HG02571 (cell line): ENCODE data around the gene RPP30.

Experiments used
- ATAC-seq: cut with Tn5 transposase; IDR thresholded peaks from one replicate; pipeline ENCODE4 v1.9.1; 2021; ENCODE audit warnings: mild to moderate bottlenecking, moderate library complexity; ENCODE audit not compliant: unreplicated experiment

Gene RPP30

GRCh38 chr10:90915766-90916075 is 43.9 kb downstream of the RPP30 start:
- no peak for ATAC-seq

- no peak for ATAC-seq
These were observed 44.8 kb downstream of the RPP30 start for GRCh38 chr10:90916392-90917237.

DNA sequence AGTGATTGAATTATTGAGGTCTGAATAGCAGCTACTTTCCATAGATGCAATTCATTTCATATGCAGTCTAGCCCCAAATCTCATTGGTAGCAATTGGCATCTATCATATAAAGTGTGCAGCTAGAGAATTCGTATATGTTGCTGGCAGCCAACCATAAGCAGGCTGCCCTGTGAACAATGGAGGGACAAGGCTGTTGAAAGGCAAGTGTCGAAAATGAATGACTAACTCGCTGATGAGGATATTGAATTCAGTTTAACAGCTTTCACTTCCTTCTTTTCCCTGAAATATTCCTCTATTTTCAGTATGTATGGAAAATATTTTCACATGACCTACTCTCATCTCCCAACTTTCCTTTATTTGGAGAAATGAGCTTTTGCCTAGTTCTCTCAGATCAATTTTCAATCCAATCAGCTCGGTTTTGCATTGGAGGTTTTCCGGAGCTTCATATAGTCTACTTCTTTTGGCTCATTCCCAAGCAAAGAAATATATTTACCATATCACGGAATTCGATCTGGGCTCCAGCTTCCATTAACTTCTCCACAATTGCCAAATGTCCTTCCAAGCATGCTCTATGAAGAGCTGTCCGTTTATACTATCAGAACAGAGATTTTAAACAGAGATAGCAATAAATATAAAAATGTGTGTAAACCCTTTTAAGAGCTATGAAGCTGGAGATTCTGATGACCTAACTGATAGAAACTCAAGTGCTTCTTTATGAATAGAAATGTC is 45.6 kb downstream of the RPP30 start:
- ATAC-seq, result no peak

DNA sequence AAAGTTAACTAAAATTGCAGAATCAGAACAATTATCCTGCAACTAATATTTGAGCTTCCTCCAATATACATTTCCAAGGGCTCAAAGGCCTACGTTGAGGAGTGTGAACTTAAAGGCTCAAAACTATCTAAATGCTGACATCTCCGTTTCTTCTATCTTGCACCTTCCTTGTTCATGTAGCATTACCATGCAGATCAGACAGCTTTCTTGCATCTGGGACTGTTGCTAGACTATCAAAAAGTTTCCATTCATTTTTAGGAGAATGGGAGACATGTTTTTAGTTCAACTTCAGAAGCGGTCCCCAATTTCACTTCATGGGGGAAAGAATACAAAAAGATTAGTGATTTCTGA is 46.2 kb downstream of the RPP30 start:
- no peak for ATAC-seq

- no peak for ATAC-seq
These were observed 48.2 kb downstream of the RPP30 start for GRCh38 chr10:90919683-90920574.

DNA sequence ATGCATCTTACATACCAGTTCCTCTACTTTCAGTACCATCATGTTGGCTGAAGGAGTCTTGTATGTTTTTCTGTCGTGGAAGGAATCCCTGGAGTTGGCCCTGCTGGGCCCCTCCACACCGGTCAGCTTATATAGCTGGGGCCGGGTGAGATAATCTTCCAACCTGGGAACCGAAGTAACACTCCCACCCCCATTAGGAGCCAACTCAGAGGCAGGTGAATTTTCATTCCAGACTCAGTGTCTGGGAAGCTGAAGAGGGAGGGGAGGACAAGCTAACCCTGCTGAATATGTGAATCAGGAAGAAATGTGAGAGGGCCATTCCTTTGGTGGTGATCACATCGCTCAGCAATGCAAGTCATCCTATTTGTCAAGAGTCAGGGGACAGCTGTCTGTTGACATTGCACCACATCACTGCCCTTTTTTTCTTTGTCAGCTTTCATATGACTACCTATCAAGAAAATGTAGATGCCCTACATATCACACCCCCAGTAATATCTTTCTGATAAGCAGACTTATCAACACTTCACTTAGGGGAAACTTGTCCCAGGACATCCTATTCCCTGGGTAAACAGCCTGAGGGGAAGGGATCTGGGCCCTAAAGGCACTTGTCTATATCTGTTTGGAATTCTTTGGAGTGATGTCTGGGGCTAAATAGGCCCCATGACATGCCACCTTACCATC is 49.4 kb downstream of the RPP30 start, which contains the start of gene ANKRD1:
Gene ANKRD1 (minus strand): TSS at position 102 of the 681 bp plus-strand sequence. CDS start 60 bp downstream, at position 42.
- no peak for ATAC-seq

DNA sequence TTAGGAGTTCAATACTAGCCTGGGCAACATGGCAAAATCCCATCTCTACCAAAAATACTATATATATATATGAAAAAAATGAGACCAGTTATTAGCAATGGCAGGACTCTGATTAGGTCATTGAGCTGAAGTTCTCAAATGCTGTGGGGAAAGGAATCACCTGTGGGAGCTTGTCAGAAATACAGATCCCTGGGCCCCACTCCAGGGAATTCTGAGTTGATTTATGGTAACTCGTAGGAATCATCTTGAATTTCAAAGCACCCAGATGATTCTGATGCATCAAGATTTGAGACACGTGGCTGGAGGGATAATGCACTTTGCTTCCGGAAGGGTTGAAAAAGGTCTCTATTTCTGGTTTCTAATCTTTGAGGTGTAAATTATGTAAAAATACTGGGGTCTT is 50.1 kb downstream of the RPP30 start:
- no peak for ATAC-seq

DNA sequence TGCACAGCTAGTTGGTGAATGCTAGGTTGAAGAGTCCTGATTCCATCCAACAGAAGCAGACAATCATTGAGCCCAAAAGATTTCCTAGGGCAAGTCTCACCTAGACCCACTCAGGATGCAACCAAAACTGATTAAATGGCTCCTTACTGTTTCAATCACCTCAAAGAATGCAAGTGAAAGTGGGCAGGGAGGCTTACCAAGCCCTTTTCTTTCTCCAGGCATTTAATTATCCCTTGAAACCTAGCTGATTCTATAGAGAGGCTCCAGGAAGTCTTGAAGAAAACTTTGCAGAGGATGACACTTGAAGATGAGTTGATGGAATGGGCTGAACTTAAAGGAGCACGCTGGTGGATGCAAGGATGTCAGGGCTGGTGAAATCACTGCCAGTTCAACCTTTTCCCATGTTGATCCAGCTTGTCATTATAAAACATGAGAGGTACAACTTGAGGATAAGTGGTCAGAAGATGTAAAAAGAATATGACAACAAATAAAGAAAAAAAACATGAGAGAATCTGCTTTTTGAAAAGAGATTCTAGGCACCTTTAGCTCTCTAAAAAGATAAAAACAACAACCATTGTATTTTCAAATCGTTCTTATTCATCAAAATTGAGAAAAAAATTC is 51.4 kb downstream of the RPP30 start:
- ATAC-seq, result no peak

DNA sequence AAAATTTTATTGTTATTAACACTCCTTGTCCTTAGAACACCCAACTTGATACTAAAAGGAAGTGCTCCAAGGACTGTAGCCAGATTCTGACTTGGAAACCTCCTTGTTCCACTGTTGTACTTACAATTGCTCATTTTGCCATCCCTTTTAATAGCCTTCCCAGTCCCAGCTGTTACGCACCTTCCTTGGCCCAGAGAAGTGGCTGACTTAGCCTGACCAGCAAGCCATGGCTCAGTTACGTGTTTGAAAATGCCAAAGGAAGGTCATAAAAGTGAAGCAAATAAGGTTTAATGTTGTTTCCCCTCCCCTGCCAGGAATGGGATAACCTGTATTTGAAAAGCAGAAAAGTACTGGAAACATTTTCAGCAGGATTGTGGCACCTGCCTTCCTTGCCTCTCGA is 52.8 kb downstream of the RPP30 start:
- ATAC-seq, result no peak

DNA sequence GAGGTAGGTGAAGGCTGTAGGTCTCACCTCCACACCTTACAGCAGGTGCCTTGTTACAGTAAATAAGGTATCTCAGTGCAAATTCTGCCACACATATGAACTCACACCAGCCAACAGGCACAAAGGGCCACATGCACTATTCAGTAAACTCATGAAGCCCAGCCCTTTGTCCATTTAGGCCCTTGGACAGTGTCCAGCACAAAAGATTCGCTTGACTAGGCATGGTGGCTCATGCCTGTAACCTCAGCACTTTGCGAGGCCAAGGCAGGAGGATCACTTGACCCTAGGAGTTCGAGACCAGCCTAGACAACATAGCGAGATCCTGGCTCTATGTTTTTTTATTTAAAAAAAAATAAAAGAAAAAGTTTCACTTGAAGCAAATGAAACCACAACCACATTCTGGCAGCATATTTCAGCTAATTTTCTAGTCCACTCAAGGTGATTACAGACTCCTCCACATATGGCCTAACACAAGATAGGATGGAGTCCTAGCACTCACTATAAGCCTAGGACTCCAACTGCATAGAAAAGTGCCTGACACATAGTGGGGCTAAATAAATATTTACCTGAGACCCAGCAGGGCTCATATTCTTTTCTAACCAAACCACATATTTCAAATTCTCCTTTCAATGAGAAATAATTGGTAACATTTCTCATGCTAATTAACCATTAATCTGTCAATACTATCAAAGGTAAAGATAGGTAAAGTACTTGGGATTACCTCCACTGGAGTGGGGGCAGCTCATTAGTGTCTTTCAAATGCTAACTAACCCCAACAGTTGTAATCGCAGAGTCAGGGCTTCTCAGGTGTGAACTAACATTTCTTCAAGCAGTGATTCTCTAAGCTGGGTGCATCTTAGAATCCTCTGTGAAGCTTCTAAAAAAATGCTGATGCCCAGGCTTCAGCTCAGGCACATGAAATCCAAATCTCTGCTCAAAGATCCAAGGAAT is 53.6 kb downstream of the RPP30 start:
- ATAC-seq, result no peak

DNA sequence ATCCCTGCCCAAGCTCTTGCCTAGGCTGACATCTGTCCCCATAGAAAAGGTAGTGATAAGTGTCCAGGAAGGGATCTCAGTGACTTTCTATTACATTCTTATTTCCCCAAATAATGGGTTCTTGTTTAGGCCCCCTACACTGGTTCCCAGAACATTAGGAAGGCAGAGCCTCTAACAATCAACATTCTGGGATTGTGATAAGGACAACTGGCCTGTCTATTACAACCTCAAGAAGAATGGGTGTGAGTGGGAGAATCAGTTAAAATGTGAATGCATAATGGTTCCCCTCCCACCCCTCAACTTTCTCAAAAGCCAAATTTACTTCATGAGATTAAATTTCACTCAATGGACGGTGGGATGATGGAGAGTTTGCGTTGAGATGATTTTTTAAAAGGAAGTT is 55.5 kb downstream of the RPP30 start:
- no peak for ATAC-seq

DNA sequence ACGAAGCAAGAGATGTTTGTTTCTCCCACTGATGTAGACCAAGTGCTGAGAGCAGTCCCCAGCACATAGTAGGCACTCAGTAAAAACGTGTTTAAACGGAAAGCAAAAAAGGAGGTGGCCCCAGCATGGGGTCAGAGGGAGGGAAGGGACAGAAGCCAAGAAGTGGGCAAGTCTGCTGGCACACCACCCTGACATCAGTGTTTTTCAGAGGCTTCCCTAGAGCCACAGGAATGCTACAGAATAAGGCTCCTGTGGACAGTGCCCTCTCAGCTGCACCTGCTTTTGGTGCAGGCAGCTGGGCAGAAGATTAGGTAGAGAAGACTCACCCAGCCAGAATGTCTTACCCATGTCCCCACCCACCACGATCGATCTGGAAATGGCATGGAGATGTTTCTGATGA is 57.4 kb downstream of the RPP30 start:
- no peak for ATAC-seq

- ATAC-seq, result no peak
These were observed 58.5 kb downstream of the RPP30 start for GRCh38 chr10:90930070-90930837.

DNA sequence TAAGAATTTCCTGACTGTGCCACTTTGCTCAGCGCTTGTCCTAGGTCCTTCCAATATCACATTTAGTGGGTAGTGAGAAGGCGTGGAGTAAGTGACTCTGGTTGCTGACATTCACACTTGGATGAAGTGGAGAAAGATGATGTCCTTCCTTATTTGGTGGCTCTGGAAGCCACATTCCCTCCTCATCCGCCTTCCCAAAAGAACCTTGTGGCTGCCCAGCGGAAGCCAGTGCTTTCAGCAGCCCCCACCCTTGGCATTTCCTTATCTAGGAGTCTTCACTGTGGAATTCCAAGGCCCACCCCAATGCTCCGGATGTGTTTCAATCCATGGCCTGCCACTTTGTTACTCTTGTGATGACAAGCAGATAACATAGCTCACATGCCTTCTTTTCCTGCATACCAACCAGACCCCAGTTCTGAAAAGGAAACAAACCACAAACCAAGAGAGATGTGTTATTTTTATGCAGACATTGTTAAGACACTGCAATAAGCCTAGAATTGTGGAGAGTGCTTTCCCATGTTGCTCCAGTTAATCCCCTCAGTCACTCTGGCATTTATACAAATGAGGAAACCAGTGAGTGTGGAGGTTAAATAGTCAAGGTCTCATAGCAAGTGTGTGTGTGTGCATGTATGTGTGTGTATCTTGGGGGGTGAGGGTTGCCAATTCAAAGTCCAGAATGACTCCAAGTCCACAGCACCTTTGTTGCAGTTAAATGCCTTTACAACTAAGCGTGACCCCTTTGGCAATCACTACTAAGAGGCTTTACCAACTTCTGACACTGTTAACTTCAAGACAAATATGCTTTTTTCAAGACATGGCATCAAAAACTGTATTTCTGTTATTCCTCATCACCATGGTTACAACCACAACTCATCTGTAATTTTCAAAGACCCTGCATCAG is 59.4 kb downstream of the RPP30 start:
- ATAC-seq, result no peak

DNA sequence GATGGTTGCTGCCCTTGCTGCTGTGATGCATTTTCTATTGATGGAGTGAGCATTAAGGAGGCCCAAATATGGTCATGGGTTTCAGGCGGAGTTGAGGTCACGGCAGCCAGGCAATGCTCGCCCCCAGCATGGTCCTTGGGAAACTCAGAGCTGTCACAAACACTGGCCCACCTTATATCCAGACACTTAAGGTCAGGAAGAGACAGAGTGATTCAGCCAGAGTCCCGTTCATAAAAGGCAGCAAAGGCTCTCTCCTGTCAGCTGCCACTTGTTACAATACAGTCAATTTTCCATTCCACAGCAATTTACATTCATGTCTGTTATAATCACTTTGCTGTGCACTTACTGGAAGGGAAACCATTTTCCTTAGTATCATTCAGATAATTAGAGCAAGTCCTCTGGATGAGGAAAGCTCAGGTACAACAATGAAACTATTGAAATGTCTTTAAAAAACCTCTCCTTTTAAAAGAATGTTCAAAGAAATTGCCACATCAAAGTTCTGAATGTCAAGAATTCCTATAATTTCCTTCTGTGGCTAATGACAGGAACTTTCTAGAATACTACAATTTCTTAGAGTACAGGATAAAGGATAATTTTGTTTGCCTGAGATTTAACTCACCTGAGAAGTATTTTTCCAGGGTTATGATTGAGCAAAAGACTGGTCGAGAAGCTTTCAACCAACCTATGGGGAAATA is 64.0 kb downstream of the RPP30 start:
- no peak for ATAC-seq

- ATAC-seq, result no peak
These were observed 64.5 kb downstream of the RPP30 start for GRCh38 chr10:90936276-90936659.

DNA sequence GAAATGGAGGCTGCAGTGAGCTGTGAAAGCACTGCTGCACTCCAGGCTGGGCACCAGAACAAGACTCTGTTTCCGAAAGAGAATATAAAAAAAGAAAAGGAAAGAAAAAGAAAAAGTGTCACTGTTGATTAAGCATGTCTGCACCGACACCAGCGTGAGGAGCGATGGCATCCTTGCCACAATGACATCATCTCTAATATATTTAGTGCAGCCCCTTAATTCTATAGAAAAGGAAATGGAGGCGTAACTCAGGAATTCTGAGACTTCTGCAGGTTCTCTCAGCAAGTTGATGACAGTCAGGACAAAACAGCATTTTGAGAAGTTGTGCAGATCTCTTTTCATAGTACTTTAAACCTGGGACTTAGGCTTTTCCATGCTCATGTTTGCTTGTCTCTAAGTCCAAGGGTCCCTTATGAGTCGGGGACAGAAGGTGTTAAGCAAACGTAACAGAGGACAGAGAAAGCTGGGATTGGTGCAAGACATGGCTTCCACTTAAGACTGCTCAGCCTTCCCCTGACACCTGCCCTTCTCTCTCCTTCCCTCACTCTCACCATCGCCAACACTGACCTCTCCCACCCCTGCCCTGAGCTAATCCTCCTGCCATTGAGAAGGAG is 66.0 kb downstream of the RPP30 start:
- no peak for ATAC-seq
